GM23248 (cell line): ENCODE results near the gene FRAS1.

Source experiments
- EZH2 ChIP-seq: fragments of 200-600 bp; sonication (generic); IDR thresholded peaks from 2 replicates; pipeline ENCODE4 v1.6.1; 2018; ENCODE audit warnings: antibody characterized with exemption, mild to moderate bottlenecking; ENCODE audit not compliant: insufficient read depth, poor library complexity, severe bottlenecking
- EZH2phosphoT487 ChIP-seq: fragments of 200-600 bp; sonication (generic); IDR thresholded peaks from 2 replicates; pipeline ENCODE4 v1.6.1; 2018; ENCODE audit warnings: antibody characterized with exemption, moderate library complexity, mild to moderate bottlenecking, low read depth; ENCODE audit not compliant: insufficient read depth

- no peak for TF ChIP-seq EZH2phosphoT487
- no peak for TF ChIP-seq EZH2
Observed at GRCh38 chr4:78100060-78100459, 42.9 kb downstream of the FRAS1 start.
